Vagina (tissue), 2 donors: Measurements from ENCODE around the gene PDE12.

Source experiments
- POLR2AphosphoS5 ChIP-seq, 2 donors: sonication (generic); formaldehyde crosslinking; IDR thresholded peaks; one replicate each; pipeline ENCODE4 v1.9.0; 2017; ENCODE audit warnings: antibody characterized with exemption in 2 of 2, mild to moderate bottlenecking in 2 of 2, low read depth in 1 of 2; ENCODE audit not compliant: insufficient read depth in 1 of 2
- TF ChIP-seq, protein P1 (sequence below), 3 experiments: fragments of 450-650 bp in 2 of 3; fragments of 200-600 bp in 1 of 3; sonication (generic) in 1 of 3; IDR thresholded peaks; one replicate each; pipeline ENCODE4 v1.5.1; 2017 to 2019; ENCODE audit warnings: antibody characterized with exemption in 3 of 3, mild to moderate bottlenecking in 2 of 3, moderate library complexity in 2 of 3

DNA sequence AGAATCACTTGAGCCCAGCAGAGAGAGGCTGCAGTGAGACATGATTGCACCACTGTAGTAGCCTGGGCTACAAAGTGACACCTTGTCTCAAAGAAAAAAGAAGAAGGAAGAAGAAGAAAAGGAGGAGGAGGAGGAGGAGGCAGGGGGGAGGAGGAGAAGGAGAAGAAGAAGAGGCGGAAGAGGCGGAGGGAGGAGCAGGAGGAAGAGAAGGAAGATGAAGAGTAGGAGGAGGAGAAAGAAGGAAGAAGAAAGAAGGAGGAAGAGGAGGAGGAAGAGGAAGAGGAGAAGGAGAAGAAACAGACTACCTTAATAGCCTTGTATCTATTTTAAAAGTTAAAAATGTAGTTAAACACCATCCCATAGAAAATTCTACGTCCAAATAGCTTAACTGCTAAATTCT lies 60.2 kb downstream of the PDE12 start:
- TF ChIP-seq POLR2AphosphoS5 (IDR thresholded peaks at IDR 0.05; ENCODE audit: insufficient read depth in 1 of 2, low read depth in 1 of 2): no peak
- TF ChIP-seq, protein P1, sequence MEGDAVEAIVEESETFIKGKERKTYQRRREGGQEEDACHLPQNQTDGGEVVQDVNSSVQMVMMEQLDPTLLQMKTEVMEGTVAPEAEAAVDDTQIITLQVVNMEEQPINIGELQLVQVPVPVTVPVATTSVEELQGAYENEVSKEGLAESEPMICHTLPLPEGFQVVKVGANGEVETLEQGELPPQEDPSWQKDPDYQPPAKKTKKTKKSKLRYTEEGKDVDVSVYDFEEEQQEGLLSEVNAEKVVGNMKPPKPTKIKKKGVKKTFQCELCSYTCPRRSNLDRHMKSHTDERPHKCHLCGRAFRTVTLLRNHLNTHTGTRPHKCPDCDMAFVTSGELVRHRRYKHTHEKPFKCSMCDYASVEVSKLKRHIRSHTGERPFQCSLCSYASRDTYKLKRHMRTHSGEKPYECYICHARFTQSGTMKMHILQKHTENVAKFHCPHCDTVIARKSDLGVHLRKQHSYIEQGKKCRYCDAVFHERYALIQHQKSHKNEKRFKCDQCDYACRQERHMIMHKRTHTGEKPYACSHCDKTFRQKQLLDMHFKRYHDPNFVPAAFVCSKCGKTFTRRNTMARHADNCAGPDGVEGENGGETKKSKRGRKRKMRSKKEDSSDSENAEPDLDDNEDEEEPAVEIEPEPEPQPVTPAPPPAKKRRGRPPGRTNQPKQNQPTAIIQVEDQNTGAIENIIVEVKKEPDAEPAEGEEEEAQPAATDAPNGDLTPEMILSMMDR (IDR thresholded peaks at IDR 0.05): no peak
